Middle frontal gyrus (tissue), 1 donor: ENCODE results near the gene APCDD1L.
"Not testable (repeated sequence)": the region's sequence is repeated elsewhere in the genome, so short reads cannot be mapped to it uniquely, and the experiment has no call there.

ENCODE experiments used
- DNase-seq: peaks from one replicate; pipeline ENCODE4 v3.0.0-alpha.2; 2015; ENCODE audit warnings: low spot score; ENCODE audit errors: extremely low spot score

APCDD1L gene

DNA sequence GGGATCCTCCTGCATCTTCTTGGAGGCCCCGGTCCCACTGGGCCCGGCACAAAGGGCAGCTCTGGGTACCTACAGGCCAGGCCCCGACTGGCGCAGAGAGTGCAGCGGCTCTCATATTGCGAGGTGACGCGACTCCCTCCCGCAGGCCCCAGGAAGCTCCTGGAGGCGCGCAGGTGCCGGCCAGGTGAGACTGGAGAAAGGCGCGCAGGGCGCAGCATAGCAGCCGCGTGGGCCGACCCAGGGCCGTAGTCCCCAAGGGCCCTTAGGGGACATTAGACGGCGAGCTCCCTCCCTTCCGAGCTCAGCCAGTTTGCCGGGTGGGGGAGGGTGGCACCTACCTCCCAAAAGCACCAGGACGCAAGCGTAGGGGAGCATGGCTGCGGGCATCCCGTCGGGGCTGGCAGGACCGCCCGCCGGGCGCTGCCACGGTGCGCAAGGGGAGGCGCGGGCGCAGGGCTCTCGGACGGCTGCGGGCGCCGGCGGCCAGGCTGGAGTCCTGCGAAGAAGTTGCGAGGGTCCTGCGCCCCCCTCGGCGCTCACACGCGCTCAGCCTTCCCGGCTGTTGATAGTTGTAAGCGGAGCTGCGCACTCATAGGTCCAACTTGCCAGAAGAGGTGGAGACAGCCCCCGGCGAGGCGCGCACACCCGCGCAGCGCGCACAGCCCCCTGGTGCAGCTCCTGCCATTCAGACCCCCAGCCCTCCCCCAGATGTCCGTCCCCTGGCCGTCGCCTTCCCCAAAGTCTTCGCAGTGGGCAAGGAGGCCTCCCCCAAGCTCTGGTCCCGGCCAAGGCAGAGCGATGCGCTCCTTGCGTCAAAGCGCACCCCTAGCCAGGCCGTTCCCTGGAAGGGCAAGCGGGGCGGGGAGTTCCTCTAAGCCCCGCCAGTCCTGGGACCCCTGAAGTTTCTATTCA, 622 bp downstream of the APCDD1L start:
- no peak for DNase-seq

DNA sequence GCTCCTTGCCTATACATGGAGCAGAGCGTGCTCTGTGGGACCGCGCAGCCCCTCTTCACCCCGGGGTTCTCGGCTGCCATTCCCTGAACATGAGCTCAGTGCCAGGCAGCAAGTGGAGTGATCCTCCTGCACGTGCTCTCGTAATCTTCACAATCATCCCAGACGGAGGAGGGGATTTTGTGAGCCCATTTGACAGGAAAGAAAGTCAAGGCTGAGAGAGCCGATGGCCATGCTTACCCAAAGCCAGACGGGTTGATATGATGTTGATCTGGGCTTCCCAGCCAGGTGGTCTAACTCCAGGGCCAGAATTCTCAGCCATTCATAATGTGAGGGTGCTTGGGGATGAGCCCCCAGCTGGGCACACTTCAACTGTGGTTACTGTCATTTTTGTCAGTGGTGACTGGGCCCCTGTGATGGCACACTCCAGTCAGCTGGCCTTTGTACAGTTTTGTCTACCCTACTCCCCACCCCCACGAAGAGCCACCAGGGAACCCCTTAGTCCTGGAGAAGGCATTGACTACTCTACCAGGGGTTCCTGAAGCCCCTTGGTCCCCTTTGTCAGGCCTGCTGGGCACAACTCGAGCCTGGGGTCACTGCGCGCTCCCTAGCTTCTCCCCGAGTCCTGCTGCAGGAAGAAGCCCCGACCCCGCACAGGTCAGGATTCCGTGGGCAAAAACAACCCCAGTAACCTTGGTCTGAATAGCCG, 1.5 kb downstream of the APCDD1L start:
- no peak for DNase-seq

DNA sequence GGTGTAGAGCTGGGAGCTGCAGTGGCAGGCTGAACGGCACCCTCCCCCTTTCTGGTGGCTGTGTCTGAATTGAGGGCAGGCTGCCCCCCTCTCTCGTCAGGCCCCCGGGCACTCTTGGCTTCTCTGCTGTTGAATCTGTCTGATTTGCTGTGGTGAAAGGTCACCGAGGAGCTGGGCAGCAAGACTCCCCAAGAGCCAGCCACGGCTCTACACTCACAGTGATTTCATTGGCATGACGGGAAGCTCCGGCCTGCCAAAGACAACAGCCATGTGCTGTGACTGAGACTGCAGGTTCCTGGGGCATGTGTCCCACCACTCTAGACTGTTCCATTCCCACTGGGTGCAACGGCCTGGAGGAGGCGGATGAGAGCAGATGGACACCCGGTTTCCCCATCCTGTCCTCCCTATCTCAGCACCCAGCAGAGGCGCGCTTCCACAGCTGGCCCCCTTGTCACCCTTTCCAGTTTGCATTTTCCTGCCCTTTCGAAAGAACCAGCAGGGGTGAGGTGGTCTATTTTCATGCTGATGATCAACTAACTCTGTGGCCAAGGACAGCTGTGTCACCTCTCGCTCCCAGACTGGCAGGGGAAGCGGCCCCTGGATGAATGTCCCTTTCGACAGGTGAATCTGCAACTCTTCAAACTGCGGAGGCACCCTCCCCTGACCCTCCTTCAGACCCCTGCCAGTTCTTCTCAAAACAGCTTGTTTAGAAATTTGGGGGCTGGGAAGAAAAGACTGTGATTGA, 2.2 kb downstream of the APCDD1L start:
- DNase-seq = no peak

DNA sequence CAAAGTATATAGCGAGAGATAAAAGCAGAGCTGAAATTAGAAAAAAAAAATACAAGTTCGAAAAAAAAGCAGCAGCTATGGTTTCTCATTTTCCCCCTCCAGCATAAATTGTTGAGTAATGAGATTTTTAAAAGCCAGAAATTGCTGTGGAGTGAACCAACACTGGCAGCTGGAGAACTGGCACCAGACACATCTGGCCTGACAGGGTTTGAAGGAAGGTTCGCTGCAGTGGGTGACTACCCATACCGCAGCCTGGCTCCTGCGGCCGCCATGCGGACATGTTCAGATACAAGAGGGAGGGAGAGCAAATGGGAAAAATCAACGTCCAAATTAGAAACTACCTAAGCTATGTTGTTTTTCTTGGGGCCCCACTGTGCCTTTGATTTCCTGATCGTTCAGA, 3.3 kb downstream of the APCDD1L start:
- DNase-seq = no peak

DNA sequence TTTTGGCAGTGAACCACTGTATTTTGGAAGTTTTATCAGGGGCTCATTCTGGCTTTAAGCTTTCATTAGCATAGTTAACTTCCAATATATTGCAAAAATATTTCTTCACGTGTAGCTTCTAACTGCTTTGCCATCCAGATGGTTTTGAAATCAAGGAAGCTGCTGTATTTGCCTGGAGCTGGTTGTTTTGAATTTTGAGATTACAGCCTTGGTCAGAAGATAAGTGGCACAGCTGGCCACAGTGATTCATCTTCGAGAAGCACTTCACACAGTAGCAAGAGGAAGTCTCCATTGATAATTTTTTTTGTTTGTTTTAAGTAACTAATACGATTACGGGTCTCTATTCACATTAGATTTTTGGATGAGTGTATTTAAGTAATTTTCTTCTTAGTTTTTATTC, 3.8 kb downstream of the APCDD1L start:
- DNase-seq = no peak

DNA sequence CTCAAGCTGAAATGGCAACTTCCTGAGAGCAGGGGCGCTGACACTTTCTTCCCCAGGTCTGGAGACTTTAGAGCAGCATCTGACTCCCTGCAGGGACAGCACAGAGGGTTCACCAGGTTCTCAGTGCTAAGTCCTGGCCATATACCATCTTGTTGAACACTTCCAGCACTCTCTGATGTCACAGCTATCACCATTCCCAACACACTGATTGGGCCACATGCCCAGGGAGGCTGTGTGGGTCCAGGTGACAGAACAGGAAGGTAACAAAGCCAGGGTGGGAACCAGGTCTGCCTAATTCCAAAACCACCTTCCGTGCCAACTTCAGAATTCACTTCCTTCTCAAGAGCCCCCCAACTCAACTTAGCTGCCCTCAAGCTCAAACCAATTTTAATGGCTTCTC, 4.3 kb downstream of the APCDD1L start:
- no peak for DNase-seq

DNA sequence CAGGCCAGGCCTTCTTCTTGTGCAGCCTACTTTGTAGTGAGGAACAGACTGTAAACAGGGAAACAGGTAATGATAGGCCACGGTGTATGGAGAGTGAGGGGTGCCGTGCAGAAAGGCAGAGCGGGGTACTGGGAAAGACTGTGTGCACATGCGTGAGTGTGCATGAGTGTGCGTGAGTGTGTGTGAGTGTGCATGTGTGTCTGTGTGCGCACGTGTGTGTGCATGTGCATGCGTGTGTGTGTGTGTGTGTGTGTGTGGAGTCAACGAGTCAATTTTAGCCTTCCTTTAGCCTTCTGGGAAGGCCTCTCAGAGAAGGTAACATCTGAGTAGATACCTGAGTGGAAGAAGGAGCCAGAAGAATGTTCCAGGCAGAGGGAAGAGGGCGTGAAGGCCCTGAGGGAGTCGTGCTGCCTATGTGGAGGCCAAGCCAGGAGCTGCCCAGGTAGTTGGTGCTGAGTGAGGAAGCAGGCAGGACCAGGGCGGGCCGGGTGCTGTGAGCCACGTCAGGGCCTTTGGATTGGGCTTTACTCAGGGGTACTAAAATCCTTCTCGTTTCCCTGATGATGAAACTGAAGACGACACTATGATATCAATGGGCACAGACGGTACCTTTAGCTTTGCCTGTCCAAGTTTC, 6.3 kb downstream of the APCDD1L start:
- DNase-seq = no peak

DNA sequence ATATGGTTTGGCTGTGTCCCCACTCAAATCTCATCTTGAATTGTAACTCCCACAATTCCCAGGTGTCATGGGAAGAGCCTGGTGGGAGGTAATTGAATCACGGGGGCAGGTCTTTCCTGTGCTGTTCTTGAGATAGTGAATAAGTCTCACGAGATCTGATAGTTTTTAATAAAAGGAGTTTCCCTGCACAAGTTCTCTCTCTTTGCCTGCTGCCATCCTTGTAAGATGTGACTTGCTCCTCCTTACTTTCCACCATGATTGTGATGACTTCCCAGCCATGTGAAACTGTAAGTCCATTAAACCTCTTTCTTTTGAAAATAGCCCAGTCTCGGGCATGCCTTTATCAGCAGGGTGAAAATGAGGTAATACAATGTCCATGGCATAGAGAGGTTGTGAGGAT, 8.2 kb downstream of the APCDD1L start:
- DNase-seq = not testable (repeated sequence)

DNA sequence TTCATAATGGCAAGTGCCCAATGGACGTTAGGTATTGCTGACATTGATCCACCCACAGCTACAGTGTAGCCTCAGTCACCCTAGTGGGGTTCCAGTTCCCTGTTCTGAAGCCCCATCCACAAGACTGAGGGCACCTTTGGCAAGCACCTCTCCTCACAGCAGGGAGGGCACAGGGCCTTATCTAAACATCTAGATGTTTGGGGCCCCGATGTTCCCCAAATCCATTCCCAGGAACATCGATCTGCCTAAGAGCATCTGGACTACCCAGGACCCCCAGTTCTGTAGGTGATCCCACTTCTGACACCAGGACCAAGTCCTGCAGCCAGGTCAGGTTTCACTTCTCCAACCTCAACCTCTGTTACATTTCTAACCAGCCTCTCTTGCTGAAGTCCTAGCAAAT, 10.6 kb downstream of the APCDD1L start:
- no peak for DNase-seq

DNA sequence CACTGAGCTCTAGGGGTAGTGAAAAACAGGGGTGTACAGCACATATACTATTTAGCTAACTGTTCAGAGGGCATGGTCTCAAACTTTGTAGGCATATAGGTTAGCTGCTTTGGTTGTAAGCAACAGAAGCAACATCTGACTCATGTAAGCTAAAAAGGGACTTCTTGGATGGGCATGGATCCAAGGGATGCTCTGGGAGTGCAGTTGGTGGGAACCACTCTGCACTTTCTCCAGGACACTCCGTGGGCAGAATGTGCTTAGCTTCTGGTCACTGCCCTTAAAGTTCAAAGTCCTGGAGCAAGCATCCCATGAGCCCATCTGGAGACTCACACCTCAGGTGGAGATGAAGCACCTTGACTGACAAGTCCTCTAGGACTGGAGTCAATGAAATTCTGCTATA, 11.5 kb downstream of the APCDD1L start:
- DNase-seq = no peak

DNA sequence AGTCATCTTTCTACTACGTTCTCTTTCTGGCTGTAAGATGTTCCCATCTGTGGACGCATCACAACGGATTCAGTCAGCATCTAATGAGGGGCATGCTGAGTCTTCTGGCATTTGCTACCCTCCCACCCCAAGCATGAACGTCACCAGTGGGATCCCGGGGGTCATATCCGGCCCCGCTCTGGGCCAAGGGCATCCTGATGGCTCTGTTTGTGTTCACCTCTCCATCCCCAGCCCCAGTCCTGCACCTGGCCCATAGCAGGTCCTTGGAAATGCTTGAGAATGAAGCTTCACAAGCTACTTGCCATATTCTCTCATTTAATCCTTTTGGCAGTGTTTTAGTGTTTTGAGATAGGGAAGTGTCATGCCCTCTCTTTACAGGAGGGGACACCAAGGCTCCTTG, 14.9 kb downstream of the APCDD1L start:
- DNase-seq = no peak

DNA sequence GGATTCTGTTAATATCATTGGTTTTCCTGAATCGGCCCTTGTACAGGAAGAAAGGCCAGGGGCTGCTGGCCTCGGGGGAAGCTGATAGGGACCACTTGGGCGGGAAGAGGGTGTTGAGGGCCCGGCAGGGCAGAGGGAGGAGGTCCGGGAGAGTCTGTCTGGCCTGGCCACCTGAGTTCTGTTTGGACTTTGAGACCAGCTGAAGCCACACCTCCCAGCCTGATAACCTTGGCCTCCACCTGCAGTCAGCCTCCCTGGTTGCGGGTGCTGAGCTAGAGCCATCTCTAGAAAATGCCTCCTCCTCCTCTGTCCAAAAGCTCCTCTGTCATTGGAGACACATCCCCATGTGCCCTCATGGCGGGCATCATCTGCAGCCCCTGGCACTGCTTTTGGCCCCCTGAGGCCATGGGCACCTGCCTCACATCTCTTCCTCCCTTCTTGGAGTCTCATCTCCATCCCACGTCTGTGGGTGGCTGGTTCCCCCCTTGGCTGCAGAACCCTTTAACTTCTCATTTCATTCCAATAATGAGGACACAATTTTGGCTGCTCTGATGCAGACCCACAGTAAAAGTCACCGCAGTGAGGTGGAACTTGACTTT, 16.6 kb downstream of the APCDD1L start:
- no peak for DNase-seq

DNA sequence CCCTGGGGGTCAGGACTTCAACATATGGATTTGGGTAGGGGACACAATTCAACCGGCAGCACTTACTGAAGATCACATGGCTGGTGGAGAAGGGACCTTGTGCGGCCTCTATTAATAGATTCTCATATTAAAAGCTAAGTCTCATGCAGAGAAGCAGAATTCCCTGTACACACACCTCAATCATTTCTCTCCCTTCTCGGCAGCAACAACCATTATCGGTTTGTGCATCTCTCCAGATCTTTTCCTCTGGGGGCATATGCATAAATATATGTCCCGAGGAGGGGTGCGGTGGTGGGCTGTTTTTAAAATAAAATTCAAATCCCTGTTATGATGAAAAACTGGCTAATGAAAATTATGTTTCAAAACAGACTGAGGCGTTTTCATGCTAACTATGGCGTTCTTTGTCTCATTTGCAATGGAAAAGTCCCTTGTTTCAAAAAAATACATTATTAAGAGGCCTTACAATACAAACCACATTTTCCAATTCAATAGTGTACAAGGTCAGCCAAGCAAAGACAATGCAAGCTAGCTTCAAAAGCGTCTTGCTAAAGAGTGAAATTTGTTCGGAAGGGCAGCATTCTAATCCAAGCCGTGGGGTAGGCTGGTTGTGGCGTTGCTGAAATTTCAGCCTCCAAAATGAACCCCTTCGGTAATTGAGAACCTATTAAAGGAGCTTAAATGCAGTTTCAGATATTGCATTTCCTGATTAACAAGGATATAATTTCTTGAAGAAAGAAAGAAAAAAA, 17.3 kb downstream of the APCDD1L start:
- DNase-seq = no peak

DNA sequence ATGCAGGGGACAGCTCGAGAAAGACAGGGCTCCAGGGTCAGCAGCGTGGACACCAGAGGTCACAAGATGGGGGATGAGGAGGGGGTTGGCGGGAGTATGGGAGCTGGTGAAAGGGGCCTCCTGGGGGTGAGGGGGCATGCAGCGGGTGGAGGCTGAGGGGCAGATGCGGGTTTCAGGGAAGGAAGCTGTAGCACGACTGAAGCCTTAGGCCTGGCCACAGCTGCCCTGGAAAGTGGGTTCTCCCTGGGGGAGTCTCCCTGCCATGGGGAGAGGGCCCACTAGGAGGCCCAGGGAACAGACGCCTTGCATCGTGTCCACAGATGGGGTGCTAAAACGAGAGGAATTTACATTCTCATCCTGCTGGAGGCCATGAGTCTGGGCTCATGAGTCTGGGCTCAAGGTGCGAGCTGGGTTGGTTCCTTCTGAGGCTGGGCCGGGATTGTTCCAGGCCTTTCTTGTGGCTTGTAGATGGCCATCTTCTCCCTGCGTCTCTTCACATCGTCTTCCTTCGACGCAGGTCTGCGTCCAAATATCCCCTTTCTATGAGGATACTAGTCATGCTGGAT, 18.0 kb downstream of the APCDD1L start:
- no peak for DNase-seq

DNA sequence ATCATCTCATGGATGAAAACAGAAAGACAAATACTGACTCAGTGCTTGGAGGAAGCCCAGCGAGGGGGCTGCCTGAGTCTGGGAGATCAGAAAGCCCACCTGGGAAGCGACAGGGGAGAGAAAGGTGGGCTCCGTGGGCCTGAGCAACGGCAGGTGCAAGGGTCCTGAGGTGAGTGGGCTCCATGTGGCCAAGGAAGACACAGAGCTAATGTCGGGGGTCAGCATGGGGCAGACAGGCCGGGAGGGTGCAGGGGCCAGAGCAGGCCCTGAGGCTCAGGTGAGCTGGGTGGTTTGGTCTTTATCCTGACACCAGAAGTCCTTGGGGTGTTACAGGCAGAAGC, 18.8 kb downstream of the APCDD1L start:
- no peak for DNase-seq

DNA sequence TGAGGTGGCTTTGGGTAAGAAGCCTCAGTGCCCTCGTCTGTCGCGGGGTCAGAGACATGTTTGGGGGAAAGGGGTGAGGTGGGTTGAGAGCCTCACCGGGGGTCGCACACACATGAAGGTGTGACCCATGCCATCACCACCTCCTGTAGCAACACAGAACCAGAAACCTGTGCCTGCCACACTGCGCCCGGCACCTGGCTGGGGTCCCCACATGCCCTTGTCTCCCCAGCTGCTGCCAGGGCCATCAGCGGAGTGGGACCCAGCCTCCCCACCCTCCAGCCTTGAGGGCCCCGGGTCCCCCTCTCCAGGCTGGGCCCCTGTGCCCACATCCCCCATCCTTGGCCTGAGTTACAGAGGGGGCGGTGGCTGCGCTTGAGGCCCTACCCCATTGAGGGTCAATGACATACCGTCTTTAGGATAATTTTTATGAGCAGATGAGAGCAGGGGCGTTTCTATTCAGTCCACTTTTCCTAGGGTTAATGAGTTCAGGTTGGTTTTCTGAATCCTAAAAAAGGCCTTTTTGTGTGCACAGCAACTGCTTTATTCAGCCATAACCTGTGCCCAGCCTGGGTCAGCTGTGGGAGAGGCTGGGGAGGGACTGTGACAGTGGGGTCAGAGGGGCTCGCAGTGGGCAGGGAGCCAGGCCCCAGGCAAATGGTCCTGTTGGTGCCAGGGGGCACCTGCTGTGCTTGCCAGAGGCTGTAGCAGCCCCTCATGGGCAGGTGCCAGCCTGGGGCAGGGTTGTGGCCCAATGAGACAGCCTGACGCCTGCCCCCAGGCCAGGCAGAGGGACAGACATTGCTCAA, 19.4 kb downstream of the APCDD1L start:
- DNase-seq = no peak

DNA sequence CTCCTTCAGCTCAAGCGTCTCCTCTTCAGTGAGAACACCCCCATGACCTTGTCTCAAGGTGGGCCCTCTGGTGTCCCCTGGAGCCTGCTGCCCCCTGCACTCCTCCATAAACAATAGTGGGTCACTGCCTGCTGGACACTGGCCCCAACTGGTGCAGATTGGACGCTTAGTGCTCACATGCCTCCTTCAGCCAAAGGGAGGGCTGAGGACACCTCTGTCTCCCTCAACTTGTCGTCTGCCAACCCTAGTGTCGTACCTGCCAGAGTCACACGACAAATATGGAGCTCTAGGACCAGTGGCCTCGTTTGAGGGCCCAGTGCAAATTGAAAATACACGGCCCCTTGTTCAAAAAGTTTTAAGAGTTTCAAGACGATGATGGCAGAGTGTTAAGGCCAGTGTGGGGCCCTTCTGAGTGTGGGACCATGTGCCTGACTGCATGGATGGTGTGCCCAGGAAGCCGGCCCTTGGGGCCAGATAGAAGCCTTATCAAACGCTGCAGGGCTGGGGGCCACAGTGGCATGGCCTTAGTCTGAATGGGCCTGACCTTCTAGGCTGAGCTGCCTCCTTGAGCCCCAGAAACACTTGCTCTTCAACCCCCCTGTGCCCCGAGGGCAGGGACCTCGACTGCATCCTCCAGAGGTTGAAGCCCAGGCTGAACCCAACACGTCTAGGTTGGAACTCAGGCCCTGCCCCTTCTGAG, 20.1 kb downstream of the APCDD1L start:
- DNase-seq = no peak

DNA sequence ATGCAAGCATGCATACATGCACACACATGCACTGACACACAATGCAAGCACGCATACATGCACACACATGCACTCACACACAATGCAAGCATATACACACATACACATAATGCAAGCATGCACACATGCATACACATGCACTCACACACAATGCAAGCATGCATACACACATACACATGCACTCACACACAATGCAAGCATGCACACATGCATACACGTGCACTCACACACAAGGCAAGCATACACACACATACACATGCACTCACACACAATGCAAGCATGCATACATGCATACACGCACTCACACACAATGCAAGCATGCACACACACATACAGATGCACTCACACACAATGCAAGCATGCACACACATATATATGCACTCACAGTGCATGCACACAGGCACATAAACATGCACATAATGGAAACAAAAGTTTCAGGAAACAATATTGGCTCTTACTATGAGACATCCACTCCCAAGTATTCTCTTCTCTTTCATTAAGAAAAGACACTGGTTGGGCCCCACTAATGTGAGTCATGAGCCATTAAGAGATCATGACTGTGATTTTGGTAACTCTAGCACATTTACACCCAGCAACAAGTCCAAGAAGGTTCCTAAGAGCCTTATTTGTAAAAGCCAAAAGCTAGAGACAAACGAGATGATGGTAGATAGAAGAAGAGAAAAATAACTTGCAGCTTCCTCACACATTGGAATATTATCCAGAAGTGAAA, 22.2 kb downstream of the APCDD1L start:
- no peak for DNase-seq
